Tibial nerve (tissue), 3 donors: ENCODE data around the gene ZNF740.

Experiments used
- POLR2A ChIP-seq, 2 donors: fragments of 450-650 bp; IDR thresholded peaks; one replicate each; pipeline ENCODE4 v1.6.1; 2017; ENCODE audit warnings: antibody characterized with exemption in 2 of 2, mild to moderate bottlenecking in 2 of 2, moderate library complexity in 2 of 2
- TF ChIP-seq, protein P1 (sequence below), 5 experiments: fragments of 200-600 bp in 3 of 5; fragments of 450-650 bp in 2 of 5; sonication (generic) in 3 of 5; IDR thresholded peaks; one replicate each; pipeline ENCODE4 v1.5.1; 2016 to 2019; ENCODE audit warnings: antibody characterized with exemption in 5 of 5, mild to moderate bottlenecking in 3 of 5, moderate library complexity in 2 of 5

GRCh38 chr12:53147181-53147580 lies 33.3 kb upstream of the ZNF740 start:
- TF ChIP-seq POLR2A (IDR thresholded peaks at IDR 0.05): no peak
- TF ChIP-seq, protein P1, sequence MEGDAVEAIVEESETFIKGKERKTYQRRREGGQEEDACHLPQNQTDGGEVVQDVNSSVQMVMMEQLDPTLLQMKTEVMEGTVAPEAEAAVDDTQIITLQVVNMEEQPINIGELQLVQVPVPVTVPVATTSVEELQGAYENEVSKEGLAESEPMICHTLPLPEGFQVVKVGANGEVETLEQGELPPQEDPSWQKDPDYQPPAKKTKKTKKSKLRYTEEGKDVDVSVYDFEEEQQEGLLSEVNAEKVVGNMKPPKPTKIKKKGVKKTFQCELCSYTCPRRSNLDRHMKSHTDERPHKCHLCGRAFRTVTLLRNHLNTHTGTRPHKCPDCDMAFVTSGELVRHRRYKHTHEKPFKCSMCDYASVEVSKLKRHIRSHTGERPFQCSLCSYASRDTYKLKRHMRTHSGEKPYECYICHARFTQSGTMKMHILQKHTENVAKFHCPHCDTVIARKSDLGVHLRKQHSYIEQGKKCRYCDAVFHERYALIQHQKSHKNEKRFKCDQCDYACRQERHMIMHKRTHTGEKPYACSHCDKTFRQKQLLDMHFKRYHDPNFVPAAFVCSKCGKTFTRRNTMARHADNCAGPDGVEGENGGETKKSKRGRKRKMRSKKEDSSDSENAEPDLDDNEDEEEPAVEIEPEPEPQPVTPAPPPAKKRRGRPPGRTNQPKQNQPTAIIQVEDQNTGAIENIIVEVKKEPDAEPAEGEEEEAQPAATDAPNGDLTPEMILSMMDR (IDR thresholded peaks at IDR 0.05): no peak
